K562 (cell line): Measurements from ENCODE around the gene TTC27. TPM values are rescaled to one million over a fixed set of nuclear protein-coding genes. Genes with fewer than 3 reads are reported as not detected.

ENCODE experiments used
- ASH1L ChIP-seq: fragments of 450-650 bp; IDR thresholded peaks from 2 replicates; pipeline ENCODE4 v1.6.1; 2018; ENCODE audit warnings: borderline replicate concordance, mild to moderate bottlenecking, low read depth; ENCODE audit not compliant: partially characterized antibody
- ELF4 ChIP-seq: fragments of 450-650 bp; formaldehyde crosslinking; IDR thresholded peaks from 2 replicates; pipeline ENCODE4 v1.4.0; 2022; ENCODE audit warnings: missing genetic modification characterization
- GABPA ChIP-seq: fragments of 200-800 bp; sonication (Bioruptor generic); conservative IDR thresholded peaks from 2 replicates; pipeline ENCODE4 v1.6.1; 2016; ENCODE audit warnings: low read depth, missing genetic modification characterization, missing compliant biosample characterization
- PKNOX1 ChIP-seq: fragments of 450-650 bp; IDR thresholded peaks from 2 replicates; pipeline ENCODE4 v1.6.1; 2016
- PTRF ChIP-seq: fragments of 450-650 bp; IDR thresholded peaks from 2 replicates; pipeline ENCODE4 v1.6.1; 2016; ENCODE audit warnings: mild to moderate bottlenecking, missing genetic modification characterization, missing compliant biosample characterization
- REST ChIP-seq, 2 experiments: fragments of 450-650 bp; formaldehyde crosslinking in 1 of 2; IDR thresholded peaks; 2 replicates each; pipeline versions ENCODE4 v1.4.0 to v1.6.1; 2014 to 2020; ENCODE audit warnings: mild to moderate bottlenecking in 2 of 2, borderline replicate concordance in 1 of 2, low read depth in 1 of 2
- ZFP91 ChIP-seq: sonication (generic); formaldehyde crosslinking; IDR thresholded peaks from 2 replicates; pipeline ENCODE4 v1.8.0; 2022; ENCODE audit warnings: mild to moderate bottlenecking, missing genetic modification reagents
- ZNF408 ChIP-seq: fragments of 250-450 bp; sonication (Bioruptor Pico); IDR thresholded peaks from 2 replicates; pipeline ENCODE4 v1.4.0; 2020; ENCODE audit warnings: low read depth, mild to moderate bottlenecking, moderate library complexity
- ZNF589 ChIP-seq: fragments of 200-800 bp; sonication (Bioruptor generic); IDR thresholded peaks from 2 replicates; pipeline ENCODE4 v1.6.1; 2016; ENCODE audit warnings: low read depth, missing genetic modification characterization, missing compliant biosample characterization
- polyA plus RNA-seq, 8 experiments: library from polyadenylated mRNA; depleted of rRNA in 4 of 8; stranded (reverse) in 5 of 8; unstranded in 3 of 8; fragments of >200 nt; fragmentation: Nextera tagmentation in 2 of 8; fragmentation: Illumina TruSeq in 1 of 8; extraction: Ambion mirVana in 2 of 8; extraction: Trizol in 1 of 8; gene quantifications; 2 replicates each; pipeline versions ENCODE4 v1.2.1 to v1.2.3, GENCODE V29; 2011 to 2014; ENCODE audit warnings: inconsistent platforms in 1 of 8, missing spikeins in 1 of 8
- total RNA-seq, 7 experiments: library from RNA; depleted of rRNA in 6 of 7; stranded (reverse); fragments of >200 nt in 6 of 7; fragmentation: Illumina TruSeq in 2 of 7; extraction: Trizol in 2 of 7; gene quantifications; 2 replicates each; pipeline versions ENCODE4 v1.2.1 to v1.2.3, GENCODE V29; 2011 to 2021; ENCODE audit warnings: low replicate concordance in 1 of 7
- TF ChIP-seq, protein P1 (sequence below), 2 experiments: fragments of 200-800 bp in 1 of 2; sonication (Bioruptor generic) in 1 of 2; sonication (generic) in 1 of 2; formaldehyde crosslinking in 1 of 2; IDR thresholded peaks in 1 of 2; conservative IDR thresholded peaks in 1 of 2; 2 replicates each; pipeline versions ENCODE4 v1.5.0 to v1.6.1; 2016 to 2020; ENCODE audit warnings: missing compliant biosample characterization in 1 of 2, missing genetic modification characterization in 1 of 2, missing genetic modification reagents in 1 of 2

TTC27 gene
- total and polyA plus RNA-seq, 9 of the 15 experiments (the other 6 are each of a cell fraction or from before 2014, with no cell fraction given): 44.3 to 93.4 (median 57.3) TPM

DNA sequence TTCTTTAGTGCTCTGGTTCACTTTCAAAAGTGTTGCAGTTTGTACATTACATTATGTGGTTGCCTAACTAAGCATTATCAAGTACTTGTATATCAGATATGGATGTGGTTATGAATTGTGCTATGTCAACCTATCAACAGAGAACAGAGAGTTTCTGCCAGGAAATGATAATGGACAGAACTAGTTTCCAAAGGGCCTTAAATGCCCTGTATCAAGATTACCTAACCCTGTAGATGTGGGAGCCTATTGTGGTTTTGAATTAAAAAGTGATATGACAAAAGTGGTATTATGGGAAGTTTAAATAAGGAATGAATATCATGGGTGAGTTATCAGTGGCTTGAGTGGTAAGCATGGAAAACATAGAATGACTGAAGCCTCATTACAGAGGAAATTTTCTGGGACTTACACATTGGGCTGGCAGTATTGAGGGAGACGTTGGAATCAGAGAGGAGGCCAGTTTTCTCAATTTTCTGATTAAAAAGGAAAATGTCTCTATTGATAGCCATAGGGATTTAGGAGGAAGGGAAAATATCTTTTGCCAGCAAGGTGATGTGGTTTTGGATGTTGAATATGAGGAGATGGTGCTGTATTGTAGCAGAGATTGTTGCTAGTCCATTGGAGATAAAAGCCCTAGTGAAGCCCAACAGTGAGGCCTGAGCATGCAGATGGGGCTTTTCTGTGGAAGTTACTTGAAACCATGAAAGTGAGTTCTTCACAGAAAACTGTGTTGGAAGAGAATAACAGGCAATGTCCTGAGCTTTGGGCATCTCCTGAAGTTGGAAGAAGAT, 140.7 kb downstream of the TTC27 start (continued):
- TF ChIP-seq REST (IDR thresholded peaks at IDR 0.05; ENCODE audit: borderline replicate concordance): no peak; the same call in 1 of the 2 replicates
- no peak for TF ChIP-seq REST (CRISPR knock-in tag; IDR thresholded peaks at IDR 0.05; ENCODE audit: low read depth)
- no peak for TF ChIP-seq ZFP91 (CRISPR knock-in tag)
- TF ChIP-seq ZNF589 (CRISPR knock-in tag): peak; percentile 85
- peak; percentile 91 for TF ChIP-seq ELF4 (CRISPR knock-in tag)
- no peak for TF ChIP-seq ASH1L
- TF ChIP-seq PKNOX1: peak; percentile 44
- peak; percentile 44; the same call in 1 of the 2 replicates for TF ChIP-seq GABPA
- TF ChIP-seq ZNF408 (CRISPR knock-in tag): no peak
- no peak for TF ChIP-seq PTRF (tag)
- TF ChIP-seq, protein P1, sequence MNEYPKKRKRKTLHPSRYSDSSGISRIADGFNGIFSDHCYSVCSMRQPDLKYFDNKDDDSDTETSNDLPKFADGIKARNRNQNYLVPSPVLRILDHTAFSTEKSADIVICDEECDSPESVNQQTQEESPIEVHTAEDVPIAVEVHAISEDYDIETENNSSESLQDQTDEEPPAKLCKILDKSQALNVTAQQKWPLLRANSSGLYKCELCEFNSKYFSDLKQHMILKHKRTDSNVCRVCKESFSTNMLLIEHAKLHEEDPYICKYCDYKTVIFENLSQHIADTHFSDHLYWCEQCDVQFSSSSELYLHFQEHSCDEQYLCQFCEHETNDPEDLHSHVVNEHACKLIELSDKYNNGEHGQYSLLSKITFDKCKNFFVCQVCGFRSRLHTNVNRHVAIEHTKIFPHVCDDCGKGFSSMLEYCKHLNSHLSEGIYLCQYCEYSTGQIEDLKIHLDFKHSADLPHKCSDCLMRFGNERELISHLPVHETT (CRISPR knock-in tag; conservative IDR thresholded peaks at IDR 0.05 in 1 of 2, IDR thresholded peaks at IDR 0.05 in 1 of 2): peak in 1 of 2 experiments; percentile 72; a peak in 2 of 4 replicates
